ENCODE measurements around the gene CDKL4.
"Not testable (repeated sequence)": the region's sequence is repeated elsewhere in the genome, so short reads cannot be mapped to it uniquely, and the experiment has no call there.

The CDKL4 gene

GRCh38 chr2:39176997-39177396, 66.8 kb downstream of the CDKL4 start:
- no peak for DNase-seq

GRCh38 chr2:39175026-39175812, 68.6 kb downstream of the CDKL4 start:
- no peak for DNase-seq

GRCh38 chr2:39174022-39174421, 69.7 kb downstream of the CDKL4 start:
- DNase-seq = no peak

- DNase-seq = not testable (repeated sequence)
Measured at GRCh38 chr2:39172047-39172706, 71.6 kb downstream of the CDKL4 start.

- DNase-seq = no peak
Measured at GRCh38 chr2:39171621-39172020, 72.1 kb downstream of the CDKL4 start.

GRCh38 chr2:39164089-39164488, 79.7 kb downstream of the CDKL4 start:
- DNase-seq = no peak

- DNase-seq = no peak
Measured at GRCh38 chr2:39160982-39161381, 82.8 kb downstream of the CDKL4 start.

GRCh38 chr2:39159283-39159682, 84.5 kb downstream of the CDKL4 start:
- DNase-seq = no peak

GRCh38 chr2:39158351-39158750, 85.4 kb downstream of the CDKL4 start:
- DNase-seq = no peak

- DNase-seq = no peak
Measured at GRCh38 chr2:39156846-39157245, 86.9 kb downstream of the CDKL4 start.

- peak; percentile 37 for DNase-seq
Measured at GRCh38 chr2:39156107-39156506, 87.7 kb downstream of the CDKL4 start.

GRCh38 chr2:39155573-39155972, 88.2 kb downstream of the CDKL4 start:
- not testable (repeated sequence) for DNase-seq

- DNase-seq = no peak
Measured at GRCh38 chr2:39154944-39155343, 88.8 kb downstream of the CDKL4 start.

GRCh38 chr2:39153312-39153711, 90.5 kb downstream of the CDKL4 start:
- no peak for DNase-seq

GRCh38 chr2:39152504-39152903, 91.3 kb downstream of the CDKL4 start:
- peak; percentile 49 for DNase-seq

GRCh38 chr2:39150890-39151497, 92.8 kb downstream of the CDKL4 start:
- peak; percentile 72 for DNase-seq

GRCh38 chr2:39150102-39150562, 93.6 kb downstream of the CDKL4 start:
- DNase-seq = peak; percentile 86

GRCh38 chr2:39146630-39147029, 97.1 kb downstream of the CDKL4 start:
- no peak for DNase-seq

- no peak for DNase-seq
Measured at GRCh38 chr2:39145906-39146421, 97.8 kb downstream of the CDKL4 start.

- no peak for DNase-seq
Measured at GRCh38 chr2:39144416-39144815, 99.4 kb downstream of the CDKL4 start.

GRCh38 chr2:39142904-39143605, 100.7 kb downstream of the CDKL4 start:
- peak; percentile 76 for DNase-seq

GRCh38 chr2:39141334-39142271, 102.2 kb downstream of the CDKL4 start:
- DNase-seq = peak; percentile 97
